NCI-H446 (cell line): ENCODE measurements around the gene HES7.
A peak's percentile ranks its signal among the peaks of the same experiment; 100 is the strongest.
"Not testable (repeated sequence)": the region's sequence is repeated elsewhere in the genome, so short reads cannot be mapped to it uniquely, and the experiment has no call there.

ENCODE experiments used
- DNase-seq, 2 experiments: peaks; one replicate each; lab custom pipeline; 2025; lab: John Stamatoyannopoulos, UW

The HES7 gene

DNA sequence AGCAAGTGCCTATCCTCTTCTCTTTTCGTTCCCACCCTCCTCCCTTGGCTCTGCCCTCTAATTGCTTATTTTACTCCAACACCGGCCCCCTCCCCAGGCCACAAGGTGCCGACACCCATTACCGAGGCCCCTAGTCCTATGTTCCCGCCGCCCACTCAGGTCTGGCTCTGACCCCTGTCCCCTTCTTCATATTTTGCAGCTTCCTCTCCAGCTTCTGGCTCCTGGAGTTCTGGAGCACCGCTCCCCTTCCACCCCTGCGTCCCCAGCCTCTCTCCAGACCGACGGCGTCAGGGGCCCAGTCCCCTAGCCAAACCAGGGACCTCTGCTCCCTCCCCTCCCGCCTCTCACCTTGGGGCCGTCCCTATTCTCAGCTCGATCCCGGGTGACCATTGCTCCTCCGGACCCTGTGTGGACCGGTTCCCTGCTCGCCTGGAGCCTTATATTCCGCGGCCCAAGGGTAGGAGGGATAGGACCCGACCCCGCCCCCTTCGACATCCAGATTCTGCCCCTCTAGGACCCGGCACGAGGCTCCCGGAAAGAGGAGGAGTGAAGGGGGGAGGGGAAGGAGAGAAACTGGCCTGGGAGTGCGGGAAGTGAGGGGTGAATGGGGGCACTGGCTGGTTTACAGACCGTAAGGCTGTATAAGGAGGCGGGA is at the start of gene HES7:
Gene HES7, minus strand, starts transcription at position 412 of the 655 bp plus-strand sequence. Its CDS starts 22 bp downstream, at position 390.
- DNase-seq = peak in 1 of 2 experiments; percentile 57

DNA sequence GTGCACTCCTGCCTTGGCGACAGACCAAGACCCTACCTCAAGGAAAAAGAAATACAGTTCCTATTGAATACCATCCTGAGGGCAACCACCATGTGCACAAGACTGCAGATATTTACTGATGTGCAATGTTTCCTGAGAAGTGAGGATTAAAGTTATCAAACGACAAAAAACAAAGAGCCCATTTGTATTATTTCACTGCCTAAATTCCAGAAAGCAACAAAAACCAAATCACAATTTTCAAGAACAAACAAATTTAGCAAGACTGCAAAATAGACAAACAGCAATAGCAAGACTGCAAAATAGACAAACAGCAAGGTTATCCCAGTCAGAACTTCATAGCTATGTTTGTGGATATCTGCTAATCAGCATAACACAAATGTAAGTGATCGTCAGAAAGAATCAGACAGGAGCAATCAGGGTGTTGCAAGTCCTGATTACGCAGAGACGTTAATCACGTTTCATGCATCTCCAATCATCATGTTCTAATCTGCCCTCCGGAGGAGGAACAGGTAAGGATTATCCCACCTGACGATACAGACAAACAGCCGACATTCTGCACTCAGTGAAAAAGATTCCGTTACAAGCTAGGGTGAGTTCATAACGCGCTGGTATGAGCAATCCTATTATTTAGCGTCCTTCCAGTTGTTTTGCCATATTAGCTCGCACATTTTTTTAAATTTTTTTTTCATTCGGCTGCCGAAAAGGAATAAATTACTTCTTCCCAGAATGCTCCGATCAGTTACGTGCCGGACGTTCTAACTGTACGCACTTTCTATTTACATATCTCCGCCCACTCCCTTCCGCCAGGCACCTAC is 49.4 kb upstream of the HES7 start:
- peak; percentile 96 for DNase-seq

GRCh38 chr17:8170186-8170585 is 46.3 kb upstream of the HES7 start:
- DNase-seq = not testable (repeated sequence)

- DNase-seq = no peak
These were observed 43.6 kb upstream of the HES7 start for GRCh38 chr17:8167526-8167925.

GRCh38 chr17:8166731-8167130 is 42.8 kb upstream of the HES7 start:
- DNase-seq = no peak

- DNase-seq = no peak
These were observed 40.9 kb upstream of the HES7 start for GRCh38 chr17:8164815-8165131.

DNA sequence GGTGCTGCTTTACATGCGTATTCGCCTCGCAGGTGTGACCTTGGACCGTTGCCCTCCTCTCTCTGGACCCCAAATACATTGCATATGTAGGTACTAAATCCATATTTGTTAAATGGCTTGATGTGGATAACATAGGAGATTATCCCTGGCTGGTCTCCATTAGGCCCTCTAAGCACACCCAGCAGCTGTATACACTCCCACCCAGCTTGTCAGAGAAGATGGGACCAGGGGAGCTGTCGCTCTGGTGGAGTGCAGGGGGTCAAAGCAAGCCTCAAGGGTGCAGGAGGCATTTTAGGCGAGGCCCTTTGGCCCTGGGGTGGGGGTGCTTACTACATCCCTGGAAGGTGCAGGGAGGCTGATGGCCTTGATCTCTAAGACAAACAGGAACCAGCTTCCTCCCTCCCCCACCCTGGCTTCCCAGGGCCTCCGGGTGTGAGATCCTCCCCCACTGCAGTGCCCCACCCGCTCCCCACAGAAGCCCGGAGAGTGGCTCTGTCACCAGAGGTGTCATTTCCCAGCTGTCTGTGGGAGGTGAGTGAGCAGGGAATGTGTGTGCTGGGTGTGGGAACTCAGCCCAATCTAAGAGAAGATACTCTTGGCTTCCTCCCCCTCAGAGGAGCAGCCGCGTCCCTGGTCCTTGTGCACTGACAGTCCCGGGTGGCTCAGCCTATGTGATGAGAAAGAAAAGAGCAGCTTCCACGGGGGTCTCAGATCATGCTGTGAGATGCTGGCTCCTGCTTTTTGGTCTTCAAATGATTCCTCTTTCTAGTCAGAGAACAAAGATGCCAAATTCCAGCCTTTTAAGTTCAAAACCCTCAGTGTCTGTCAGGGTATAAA is 40.3 kb upstream of the HES7 start:
- DNase-seq = no peak

DNA sequence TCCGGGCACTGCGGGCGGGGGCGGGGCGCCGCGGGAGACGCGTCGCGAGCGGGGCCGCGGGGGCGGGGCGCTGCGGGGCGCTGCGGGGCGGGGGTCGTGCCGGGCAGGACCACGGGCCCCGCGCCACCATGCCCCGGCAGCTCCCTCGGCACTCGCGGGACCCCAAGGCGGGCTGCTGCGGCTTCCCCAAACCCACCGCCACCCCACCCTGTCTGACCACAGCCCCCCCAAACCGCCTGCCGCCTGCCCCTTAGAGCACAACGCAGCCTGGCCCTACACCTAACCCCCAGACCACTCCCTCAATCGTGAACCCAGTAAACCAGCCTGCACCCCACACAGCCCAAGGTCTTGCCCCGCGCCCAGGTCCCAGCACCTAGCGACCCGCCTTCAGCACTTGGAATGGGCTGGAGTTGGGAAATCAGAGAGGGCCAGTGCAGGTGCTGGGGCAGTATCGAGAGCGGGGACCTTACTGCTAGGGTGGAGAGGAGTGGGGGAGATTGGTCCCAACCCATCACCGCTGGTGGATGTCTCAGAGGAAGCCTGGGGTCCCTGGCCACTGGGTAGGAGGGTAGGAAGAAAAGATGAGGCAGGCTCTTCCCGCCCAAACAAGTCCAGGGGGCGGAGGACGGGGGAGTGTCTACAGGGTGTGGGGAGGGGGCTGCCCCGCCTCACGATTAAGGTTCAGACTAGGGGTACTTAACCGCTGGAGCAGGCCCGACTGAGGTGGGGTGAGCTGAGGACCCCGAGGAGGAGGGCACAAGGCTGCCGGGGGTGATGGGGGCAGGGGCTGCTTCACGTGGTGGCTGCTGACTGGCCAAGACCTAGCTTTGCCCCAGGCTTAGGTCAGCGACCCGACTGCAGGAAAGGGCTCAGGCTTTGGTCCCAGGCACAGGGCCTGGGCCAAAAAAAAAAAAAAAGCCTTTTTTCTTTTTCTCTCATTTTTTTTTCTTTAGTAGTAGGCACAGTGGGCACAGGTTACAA is 39.4 kb upstream of the HES7 start:
- DNase-seq = no peak

DNA sequence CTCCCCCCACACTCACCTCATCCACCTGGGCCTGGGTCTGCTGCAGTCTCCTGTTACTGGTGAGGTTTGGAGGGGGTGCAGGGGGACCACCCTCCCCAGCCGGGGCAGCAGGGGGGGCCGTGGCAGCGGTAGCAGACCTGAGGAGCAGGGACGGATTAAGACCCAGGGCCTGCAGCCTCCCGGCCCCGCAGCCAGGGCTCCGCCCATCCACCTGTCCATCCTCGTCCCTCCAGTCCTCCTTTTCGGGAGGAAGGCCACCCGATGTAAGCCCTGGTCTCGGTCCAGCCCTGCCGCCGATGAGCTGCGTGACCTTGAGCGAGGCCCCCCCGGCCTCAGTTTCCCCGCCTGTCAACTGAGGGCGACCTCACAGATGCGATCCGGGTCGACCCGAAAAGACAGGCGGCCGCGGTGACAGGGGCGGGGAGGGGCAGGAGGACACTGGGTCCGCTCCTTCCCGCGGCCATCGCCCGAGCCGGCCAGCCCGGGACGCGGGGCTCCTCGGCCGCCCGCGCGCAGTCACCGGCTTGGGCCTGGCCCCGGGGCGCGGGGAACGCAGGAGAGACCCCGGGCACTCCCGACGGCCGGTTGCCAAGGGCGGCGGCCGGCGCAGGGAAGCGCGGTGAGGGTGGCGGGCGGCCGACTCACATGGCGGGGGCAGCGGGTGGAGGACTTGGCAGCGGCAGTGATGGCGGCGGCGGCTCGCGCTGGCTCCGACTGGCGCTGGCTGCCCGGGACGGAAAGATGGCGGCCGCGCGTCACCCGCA is 38.5 kb upstream of the HES7 start, which contains the start of gene VAMP2:
Gene VAMP2, minus strand, starts transcription at position 716 of the 764 bp plus-strand sequence. Its CDS starts 69 bp downstream, at position 647.
- DNase-seq = peak; percentile 30 to 70

DNA sequence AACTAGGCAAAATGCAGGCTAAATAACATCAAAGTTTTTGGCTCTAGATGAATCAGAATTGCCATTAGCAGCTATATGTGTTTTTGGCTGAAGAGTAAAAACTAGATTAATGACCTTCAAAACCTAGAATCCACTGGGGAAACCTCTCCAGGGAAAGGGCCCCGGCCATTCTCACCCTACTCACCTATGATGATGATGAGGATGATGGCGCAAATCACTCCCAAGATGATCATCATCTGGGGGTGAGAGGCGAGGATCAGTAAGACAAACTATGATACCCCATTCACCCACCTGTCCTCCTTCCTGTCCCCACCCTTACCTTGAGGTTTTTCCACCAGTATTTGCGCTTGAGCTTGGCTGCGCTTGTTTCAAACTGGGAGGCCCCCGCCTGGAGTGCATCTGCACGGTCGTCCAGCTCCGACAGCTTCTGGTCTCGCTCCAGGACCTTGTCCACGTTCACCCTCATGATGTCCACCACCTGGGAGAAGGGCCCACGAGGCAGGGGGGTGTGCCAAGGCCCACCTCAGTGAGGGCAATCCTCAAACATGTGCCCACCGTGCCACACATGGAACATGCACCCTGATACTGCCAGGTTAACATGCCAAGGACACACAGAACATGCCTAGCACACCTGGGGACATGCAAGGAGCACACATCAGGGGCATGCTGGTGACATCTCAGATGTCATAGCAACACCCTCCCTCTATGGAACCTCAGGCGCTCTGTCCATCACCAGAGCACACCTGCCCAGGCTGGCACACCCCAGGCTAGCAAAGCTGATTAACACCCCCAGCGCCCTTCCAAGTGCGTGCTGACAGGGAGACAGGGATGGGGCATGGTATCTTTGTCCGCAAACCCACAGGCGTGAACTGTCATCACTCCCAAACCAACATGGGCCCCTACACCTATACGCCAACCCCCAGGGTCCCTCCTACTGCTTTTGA is 37.7 kb upstream of the HES7 start:
- no peak for DNase-seq

DNA sequence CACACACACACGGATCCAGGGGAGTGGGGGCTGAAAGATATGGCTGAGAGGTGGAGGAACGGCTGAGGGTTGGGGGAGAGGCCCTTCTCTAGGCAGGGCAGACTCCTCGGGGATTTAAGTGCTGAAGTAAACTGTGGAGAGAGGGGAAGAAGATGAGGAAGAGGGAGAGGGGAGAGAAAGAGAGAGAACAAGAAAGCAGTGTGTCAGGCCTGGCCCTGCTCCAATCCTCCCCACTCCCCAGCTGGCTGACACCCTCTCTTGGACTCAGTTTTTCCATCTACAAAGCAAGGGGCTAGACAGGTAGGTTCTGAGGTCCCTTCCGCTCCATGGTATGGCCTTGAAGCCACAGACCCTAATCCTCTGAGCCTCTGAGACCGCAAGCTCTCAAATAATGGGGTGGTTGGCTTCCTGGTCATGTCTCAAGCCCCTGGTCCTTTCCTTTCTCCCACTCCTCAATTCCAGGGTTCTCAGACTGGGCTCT is 36.9 kb upstream of the HES7 start:
- DNase-seq = no peak

DNA sequence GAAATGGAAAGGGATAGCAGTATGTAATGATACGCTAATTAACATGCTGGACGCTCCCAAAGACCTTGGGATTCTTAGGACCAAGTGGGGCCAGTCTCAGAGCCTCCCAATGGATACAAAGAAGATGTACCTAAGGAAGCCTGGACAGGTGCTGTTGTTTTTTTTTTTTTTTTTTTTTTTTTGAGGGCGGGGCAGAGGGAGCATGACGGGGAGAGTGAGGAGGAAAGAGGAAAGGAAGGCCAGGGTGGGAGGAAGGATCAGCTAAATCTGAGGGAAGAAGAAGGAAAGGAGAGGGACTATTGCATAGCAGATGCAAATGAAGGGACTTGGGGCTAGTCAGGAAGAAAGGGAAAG is 36.3 kb upstream of the HES7 start:
- no peak for DNase-seq

DNA sequence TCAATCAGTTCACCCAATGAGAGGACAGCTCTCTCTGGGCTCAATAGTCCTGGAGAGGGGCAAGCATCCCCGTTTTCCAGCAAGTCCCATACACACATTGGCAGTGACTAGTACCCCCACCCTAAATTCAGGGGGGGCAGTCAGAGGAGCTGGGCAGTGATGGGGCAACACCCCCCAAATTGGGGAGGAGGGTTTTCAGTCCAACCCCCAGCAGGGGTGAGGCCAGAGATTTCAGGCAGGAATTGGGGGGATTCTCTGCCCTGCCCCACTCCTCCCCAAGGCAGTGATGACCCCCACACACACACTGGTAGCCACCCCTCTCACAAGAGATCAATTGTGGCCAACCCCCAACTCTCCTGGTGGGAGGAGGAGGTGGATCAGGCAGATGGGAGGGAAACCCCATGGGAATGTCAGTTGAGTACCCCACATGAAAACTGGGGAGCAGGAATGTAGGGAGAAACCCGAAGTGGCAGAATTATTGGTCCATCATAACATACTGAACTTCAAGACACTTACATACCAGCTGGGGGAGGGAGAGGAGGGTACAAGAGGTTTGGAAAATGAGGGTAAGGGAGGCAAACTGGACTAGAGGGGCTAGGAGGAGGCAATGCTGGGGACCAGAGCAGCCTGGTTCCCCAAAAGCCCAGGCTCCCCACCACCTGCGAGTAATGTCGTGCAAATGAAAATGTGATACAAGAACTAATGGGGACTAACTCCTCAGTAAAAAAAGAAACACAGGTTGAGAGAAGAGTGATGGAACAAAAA is 35.7 kb upstream of the HES7 start:
- DNase-seq = no peak

GRCh38 chr17:8159032-8159400 is 35.1 kb upstream of the HES7 start:
- DNase-seq = no peak

DNA sequence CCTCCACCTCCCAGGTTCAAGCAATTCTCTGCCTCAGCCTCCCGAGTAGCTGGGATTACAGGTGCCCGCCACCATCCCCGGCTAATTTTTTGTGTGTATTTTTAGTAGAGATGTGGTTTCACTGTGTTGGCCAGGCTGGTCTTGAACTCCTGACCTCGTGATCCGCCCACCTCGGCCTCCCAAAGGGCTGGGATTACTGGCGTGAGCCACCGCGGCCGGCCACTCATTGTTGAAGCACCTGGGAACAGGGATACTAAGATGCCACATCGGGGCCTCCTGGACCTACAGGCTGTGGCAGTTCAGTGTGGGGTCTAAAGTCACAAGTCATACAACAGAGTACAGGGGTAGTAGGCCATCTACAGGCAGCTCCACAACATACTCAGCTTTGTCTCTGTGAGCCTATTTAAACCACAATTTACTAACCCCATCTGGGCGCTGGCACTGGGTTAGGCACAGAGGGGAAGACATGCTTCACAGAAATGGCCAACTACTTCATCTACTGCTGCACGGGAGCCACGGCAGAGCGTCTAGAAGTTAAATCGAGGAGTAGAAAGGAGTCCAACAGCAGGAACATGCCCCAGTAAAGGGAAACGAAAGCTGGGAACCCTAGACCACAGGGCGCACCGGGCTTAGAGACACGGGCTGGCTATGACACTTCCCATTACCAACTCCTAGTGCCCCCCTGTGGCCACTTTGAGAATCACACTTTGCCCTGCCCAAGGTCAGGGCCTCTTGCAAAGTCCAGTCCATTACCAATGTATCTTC is 34.5 kb upstream of the HES7 start:
- peak; percentile 50 to 74 for DNase-seq

- peak; percentile 98 to 99 for DNase-seq
These were observed 32.5 kb upstream of the HES7 start for GRCh38 chr17:8156246-8156992.

- no peak for DNase-seq
These were observed 32.0 kb upstream of the HES7 start for GRCh38 chr17:8155996-8156245.
